Vagina (tissue), 2 donors: ENCODE results near the gene MTHFD1L. TPM values are rescaled to one million over a fixed set of nuclear protein-coding genes. Genes with fewer than 3 reads are reported as not detected.

Source experiments
- DNase-seq, 2 donors: peaks; one replicate each; pipeline ENCODE4 v3.0.0-alpha.2; 2017; ENCODE audit errors: extremely low spot score in 2 of 2
- H3K27ac ChIP-seq: fragments of 200-600 bp; sonication (generic); one replicate; pipeline ENCODE4 v1.5.1; 2019
- H3K27me3 ChIP-seq: fragments of 200-600 bp; sonication (generic); one replicate; pipeline ENCODE4 v1.5.1; 2019
- H3K36me3 ChIP-seq, 2 donors: fragments of 200-600 bp; sonication (generic); one replicate each; pipeline ENCODE4 v1.5.1; 2017 to 2019
- H3K4me1 ChIP-seq: fragments of 200-600 bp; sonication (generic); one replicate; pipeline ENCODE4 v1.5.1; 2019
- H3K4me3 ChIP-seq, 2 donors: fragments of 200-600 bp; sonication (generic); 1 replicate in 1 of 2; 2 replicates in 1 of 2; pipeline ENCODE4 v1.5.1; 2016 to 2019
- H3K9me3 ChIP-seq: fragments of 200-600 bp; sonication (generic); one replicate; pipeline ENCODE4 v1.5.1; 2019
- POLR2A ChIP-seq, 2 donors: fragments of 450-650 bp; IDR thresholded peaks; one replicate each; pipeline ENCODE4 v1.6.1; 2017; ENCODE audit warnings: antibody characterized with exemption in 2 of 2, mild to moderate bottlenecking in 2 of 2, moderate library complexity in 2 of 2
- POLR2AphosphoS5 ChIP-seq, 2 donors: sonication (generic); formaldehyde crosslinking; IDR thresholded peaks; one replicate each; pipeline ENCODE4 v1.9.0; 2017; ENCODE audit warnings: antibody characterized with exemption in 2 of 2, mild to moderate bottlenecking in 2 of 2, low read depth in 1 of 2; ENCODE audit not compliant: insufficient read depth in 1 of 2
- intact Hi-C: fragments of 100-400 bp; cut with DNase I; formaldehyde crosslinking; loops from one replicate; pipeline ENCODE4 v1.15.1; 2023
- total RNA-seq: library from RNA; depleted of rRNA; stranded (reverse); fragments of >200 nt; gene quantifications from one replicate; pipeline ENCODE4 v1.2.3, GENCODE V29; 2016
- TF ChIP-seq, protein P1 (sequence below), 3 experiments: fragments of 450-650 bp in 2 of 3; fragments of 200-600 bp in 1 of 3; sonication (generic) in 1 of 3; IDR thresholded peaks; one replicate each; pipeline ENCODE4 v1.5.1; 2017 to 2019; ENCODE audit warnings: antibody characterized with exemption in 3 of 3, mild to moderate bottlenecking in 2 of 3, moderate library complexity in 2 of 3

Gene MTHFD1L
- total RNA-seq, 1 donor from 2014 or later, result 2.7 TPM

DNA sequence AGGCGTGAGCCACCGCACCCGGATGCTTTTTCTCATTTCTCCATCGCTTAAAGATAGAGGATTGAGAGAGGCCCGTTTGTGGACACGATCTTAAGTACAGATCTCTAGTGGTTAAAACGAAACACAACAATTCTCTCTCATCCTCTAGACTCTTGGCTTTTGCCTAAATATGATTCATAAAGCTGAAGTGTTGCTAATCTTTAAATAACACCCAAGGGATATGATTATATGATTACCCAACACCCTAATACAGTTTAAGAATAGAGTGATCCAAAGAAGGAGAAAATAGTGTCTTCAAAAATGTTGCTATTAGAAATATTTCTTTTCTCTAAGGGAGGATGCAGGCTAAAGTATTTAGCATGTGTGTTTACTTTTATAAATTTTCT, 50.4 kb downstream of the MTHFD1L start:
- TF ChIP-seq, protein P1, sequence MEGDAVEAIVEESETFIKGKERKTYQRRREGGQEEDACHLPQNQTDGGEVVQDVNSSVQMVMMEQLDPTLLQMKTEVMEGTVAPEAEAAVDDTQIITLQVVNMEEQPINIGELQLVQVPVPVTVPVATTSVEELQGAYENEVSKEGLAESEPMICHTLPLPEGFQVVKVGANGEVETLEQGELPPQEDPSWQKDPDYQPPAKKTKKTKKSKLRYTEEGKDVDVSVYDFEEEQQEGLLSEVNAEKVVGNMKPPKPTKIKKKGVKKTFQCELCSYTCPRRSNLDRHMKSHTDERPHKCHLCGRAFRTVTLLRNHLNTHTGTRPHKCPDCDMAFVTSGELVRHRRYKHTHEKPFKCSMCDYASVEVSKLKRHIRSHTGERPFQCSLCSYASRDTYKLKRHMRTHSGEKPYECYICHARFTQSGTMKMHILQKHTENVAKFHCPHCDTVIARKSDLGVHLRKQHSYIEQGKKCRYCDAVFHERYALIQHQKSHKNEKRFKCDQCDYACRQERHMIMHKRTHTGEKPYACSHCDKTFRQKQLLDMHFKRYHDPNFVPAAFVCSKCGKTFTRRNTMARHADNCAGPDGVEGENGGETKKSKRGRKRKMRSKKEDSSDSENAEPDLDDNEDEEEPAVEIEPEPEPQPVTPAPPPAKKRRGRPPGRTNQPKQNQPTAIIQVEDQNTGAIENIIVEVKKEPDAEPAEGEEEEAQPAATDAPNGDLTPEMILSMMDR (IDR thresholded peaks at IDR 0.05), result no peak
- TF ChIP-seq POLR2A (IDR thresholded peaks at IDR 0.05) (no peak), POLR2AphosphoS5 (IDR thresholded peaks at IDR 0.05; ENCODE audit: insufficient read depth in 1 of 2, low read depth in 1 of 2) (no peak)

DNA sequence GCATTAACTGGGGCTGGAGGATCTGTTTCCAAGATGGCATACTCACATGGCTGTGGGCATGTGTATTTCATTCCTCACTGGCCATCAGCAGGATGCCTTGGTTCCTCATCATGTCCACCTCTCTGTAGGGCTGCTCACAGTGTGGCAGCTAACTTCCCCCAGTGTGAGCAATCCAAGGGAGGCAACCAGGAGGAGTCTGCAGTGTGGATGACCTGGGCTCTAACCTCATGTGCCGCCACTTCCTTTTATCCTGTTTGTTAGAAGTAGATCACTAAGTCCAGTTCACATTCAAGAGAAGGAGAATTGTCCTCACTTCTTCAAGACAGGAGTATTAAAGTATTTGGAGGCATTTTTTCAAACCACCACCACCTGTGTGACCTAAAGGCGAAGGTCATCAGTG, 54.4 kb downstream of the MTHFD1L start:
- H3K36me3 ChIP-seq, result no peaks in the 10 kb centered on the region
- no peaks in the 10 kb centered on the region for H3K27me3 ChIP-seq
- intact Hi-C loops, result no loop called here
- DNase-seq, result no peak
- no peaks in the 10 kb centered on the region for H3K9me3 ChIP-seq
- no peaks in the 10 kb centered on the region for H3K4me1 ChIP-seq
- H3K4me3 ChIP-seq, result no peak overlapping the region
- no peak for TF ChIP-seq POLR2AphosphoS5 (IDR thresholded peaks at IDR 0.05; ENCODE audit: insufficient read depth in 1 of 2, low read depth in 1 of 2)
- TF ChIP-seq POLR2A (IDR thresholded peaks at IDR 0.05), result no peak
- TF ChIP-seq, protein P1 (IDR thresholded peaks at IDR 0.05), result no peak
- no peak overlapping the region for H3K27ac ChIP-seq

More for the DNA sequence above, 50.4 kb downstream of the MTHFD1L start:
- H3K4me1 ChIP-seq, result no peaks in the 10 kb centered on the region
- no peaks in the 10 kb centered on the region for H3K9me3 ChIP-seq
- no peaks in the 10 kb centered on the region for H3K36me3 ChIP-seq
- no peaks in the 10 kb centered on the region for H3K27me3 ChIP-seq
- intact Hi-C loops, result no loop called here
- no peak for DNase-seq
- no peak overlapping the region for H3K4me3 ChIP-seq
- H3K27ac ChIP-seq, result no peak overlapping the region

DNA sequence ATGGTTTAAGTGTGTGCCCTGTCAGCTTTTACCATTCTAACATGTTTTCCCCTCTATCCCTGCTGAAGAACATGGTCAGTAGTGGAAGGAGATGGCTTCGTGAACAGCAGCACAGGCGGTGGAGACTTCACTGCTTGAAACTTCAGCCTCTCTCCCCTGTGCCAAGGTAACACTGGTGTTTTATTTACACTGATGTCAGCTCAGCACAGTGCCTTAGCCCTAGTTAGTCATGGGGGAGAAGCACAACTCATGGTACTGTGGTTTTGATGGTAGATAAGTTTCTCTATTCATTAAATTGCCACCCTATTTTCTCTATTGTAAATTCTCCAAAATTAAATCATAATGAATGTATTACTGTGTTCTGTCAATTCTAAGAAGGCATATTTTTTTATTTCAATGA, 56.6 kb downstream of the MTHFD1L start:
- Histone ChIP-seq H3K36me3 (no peaks in the 10 kb centered on the region), H3K27me3 (no peaks in the 10 kb centered on the region), H3K27ac (no peak overlapping the region), H3K9me3 (no peaks in the 10 kb centered on the region), H3K4me1 (no peaks in the 10 kb centered on the region), H3K4me3 (no peak overlapping the region)
- TF ChIP-seq POLR2AphosphoS5 (IDR thresholded peaks at IDR 0.05; ENCODE audit: insufficient read depth in 1 of 2, low read depth in 1 of 2) (no peak), POLR2A (IDR thresholded peaks at IDR 0.05) (no peak)
- TF ChIP-seq, protein P1 (IDR thresholded peaks at IDR 0.05), result no peak
- DNase-seq, result no peak
- intact Hi-C loops, result no loop called here

DNA sequence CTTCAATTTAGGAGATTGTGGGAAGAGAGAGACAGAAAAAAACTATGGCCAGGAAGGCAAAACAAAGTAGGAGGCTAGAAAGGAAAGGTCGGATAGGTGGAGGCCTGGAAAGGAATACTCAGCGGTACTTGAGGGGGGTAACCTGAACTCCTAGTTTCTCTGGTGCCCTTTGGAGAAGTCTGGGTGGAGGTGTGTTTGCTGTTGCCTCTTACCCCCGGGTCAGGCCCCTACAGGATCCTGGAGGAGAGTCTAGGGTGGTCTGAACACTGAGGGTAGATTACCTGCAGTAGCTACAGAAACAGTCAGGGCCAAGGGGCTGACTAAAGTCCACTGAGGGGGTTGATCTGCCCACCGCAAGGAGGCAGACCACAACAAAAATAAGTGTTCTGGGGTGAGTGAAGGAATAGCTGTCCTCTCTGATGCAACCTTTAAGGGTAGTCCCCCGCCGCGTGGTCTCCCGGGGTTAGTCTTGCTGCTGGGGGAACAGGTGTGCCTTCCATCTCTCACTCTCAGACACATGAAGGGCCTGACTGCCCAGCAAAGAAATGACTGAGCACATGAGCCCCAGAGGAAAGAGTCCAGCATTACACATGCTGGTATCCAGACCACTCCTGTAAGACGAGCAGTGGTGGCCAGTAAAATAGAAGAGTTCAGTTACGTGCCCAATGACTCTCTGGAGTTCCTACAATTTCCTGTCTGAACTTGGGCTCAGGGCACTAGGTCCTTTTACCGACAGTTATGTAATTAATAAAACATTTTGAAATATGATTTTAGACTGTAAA, 59.5 kb downstream of the MTHFD1L start:
- intact Hi-C loops, result no loop called here

DNA sequence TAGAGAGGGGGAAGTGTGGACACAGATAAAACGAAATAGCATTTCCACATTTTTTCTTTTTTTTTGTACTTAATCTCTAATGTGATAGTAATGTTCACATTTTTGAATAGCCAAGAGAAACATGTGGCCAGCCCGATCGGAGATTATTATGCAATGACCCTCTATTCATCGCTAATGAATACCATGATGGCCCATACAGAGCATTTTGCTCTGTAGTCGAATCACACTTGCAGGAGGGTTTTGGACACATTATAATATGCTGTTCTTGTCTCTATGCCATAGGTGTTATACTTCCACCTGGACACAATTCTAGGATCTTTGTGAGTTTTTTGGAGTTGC, 60.1 kb downstream of the MTHFD1L start:
- no peak overlapping the region for H3K27ac ChIP-seq
- H3K9me3 ChIP-seq, result no peaks in the 10 kb centered on the region
- H3K36me3 ChIP-seq, result no peaks in the 10 kb centered on the region
- no peaks in the 10 kb centered on the region for H3K4me1 ChIP-seq
- no peaks in the 10 kb centered on the region for H3K27me3 ChIP-seq
- intact Hi-C loops, result no loop called here
- TF ChIP-seq, protein P1 (IDR thresholded peaks at IDR 0.05), result no peak
- TF ChIP-seq POLR2AphosphoS5 (IDR thresholded peaks at IDR 0.05; ENCODE audit: insufficient read depth in 1 of 2, low read depth in 1 of 2), result no peak
- no peak for TF ChIP-seq POLR2A (IDR thresholded peaks at IDR 0.05)
- no peak overlapping the region for H3K4me3 ChIP-seq
- no peak for DNase-seq

More for the DNA sequence above, 59.5 kb downstream of the MTHFD1L start:
- Histone ChIP-seq H3K9me3 (no peaks in the 10 kb centered on the region), H3K4me3 (no peak overlapping the region), H3K36me3 (no peaks in the 10 kb centered on the region), H3K4me1 (no peaks in the 10 kb centered on the region), H3K27ac (no peak overlapping the region), H3K27me3 (no peaks in the 10 kb centered on the region)
- TF ChIP-seq POLR2AphosphoS5 (IDR thresholded peaks at IDR 0.05; ENCODE audit: insufficient read depth in 1 of 2, low read depth in 1 of 2), result no peak
- no peak for TF ChIP-seq POLR2A (IDR thresholded peaks at IDR 0.05)
- TF ChIP-seq, protein P1 (IDR thresholded peaks at IDR 0.05), result no peak
- DNase-seq, result no peak
